NCI-H2171 (cell line): Measurements from ENCODE around the gene ZGPAT.

Source experiments
- DNase-seq: peaks from one replicate; lab custom pipeline; 2025; lab: John Stamatoyannopoulos, UW

ZGPAT gene

GRCh38 chr20:63692436-63693082, 15.3 kb upstream of the ZGPAT start:
- DNase-seq = no peak

GRCh38 chr20:63693083-63693732, 14.6 kb upstream of the ZGPAT start:
- DNase-seq = no peak

- no peak for DNase-seq
These were observed 13.9 kb upstream of the ZGPAT start for GRCh38 chr20:63693733-63694583.

GRCh38 chr20:63694584-63695423, 13.0 kb upstream of the ZGPAT start:
- no peak for DNase-seq

GRCh38 chr20:63695424-63696305, 12.2 kb upstream of the ZGPAT start:
- no peak for DNase-seq

- DNase-seq = no peak
These were observed 11.6 kb upstream of the ZGPAT start for GRCh38 chr20:63696306-63696627.

- no peak for DNase-seq
These were observed 11.0 kb upstream of the ZGPAT start, which contains the start of gene TNFRSF6B for GRCh38 chr20:63696628-63697356. TNFRSF6B (plus strand) TSS chr20:63696652; CDS start chr20:63696768, 116 bp downstream.

GRCh38 chr20:63697357-63697867, 10.4 kb upstream of the ZGPAT start:
- no peak for DNase-seq

GRCh38 chr20:63697868-63698545, 9.8 kb upstream of the ZGPAT start:
- no peak for DNase-seq

GRCh38 chr20:63698739-63699465, 8.9 kb upstream of the ZGPAT start:
- DNase-seq = no peak

- no peak for DNase-seq
These were observed 8.2 kb upstream of the ZGPAT start for GRCh38 chr20:63699466-63700198.

GRCh38 chr20:63700199-63701050, 7.4 kb upstream of the ZGPAT start:
- no peak for DNase-seq

- no peak for DNase-seq
These were observed 6.8 kb upstream of the ZGPAT start for GRCh38 chr20:63701051-63701328.

GRCh38 chr20:63701329-63702035, 6.4 kb upstream of the ZGPAT start:
- no peak for DNase-seq

- no peak for DNase-seq
These were observed 5.7 kb upstream of the ZGPAT start for GRCh38 chr20:63702036-63702665.

- DNase-seq = no peak
These were observed 4.9 kb upstream of the ZGPAT start for GRCh38 chr20:63702751-63703470.
